Transverse colon (tissue), 4 donors: Measurements from ENCODE around the gene NTHL1. TPM values are rescaled to one million over a fixed set of nuclear protein-coding genes. Genes with fewer than 3 reads are reported as not detected.

Source experiments
- DNase-seq: peaks from one replicate; pipeline ENCODE4 v3.0.0-alpha.2; 2019
- H3K27ac ChIP-seq, 4 donors: fragments of 200-600 bp; sonication (generic); 2 replicates each; pipeline ENCODE4 v1.5.1; 2016 to 2018; ENCODE audit warnings: inconsistent platforms in 4 of 4
- H3K27me3 ChIP-seq: fragments of 200-600 bp; sonication (generic); 2 replicates; pipeline ENCODE4 v1.5.1; 2017; ENCODE audit warnings: inconsistent platforms
- H3K36me3 ChIP-seq, 4 donors: fragments of 200-600 bp; sonication (generic); 2 replicates each; pipeline ENCODE4 v1.5.1; 2017 to 2019; ENCODE audit warnings: inconsistent platforms in 4 of 4
- H3K4me1 ChIP-seq, 4 donors: fragments of 200-600 bp; sonication (generic); 2 replicates each; pipeline ENCODE4 v1.5.1; 2017 to 2020; ENCODE audit warnings: inconsistent platforms in 4 of 4
- H3K4me3 ChIP-seq, 4 donors: fragments of 200-600 bp; sonication (generic); 1 replicate in 1 of 4; 2 replicates in 3 of 4; pipeline versions ENCODE4 v1.5.1 to v1.6.1; 2017 to 2019; ENCODE audit warnings: inconsistent platforms in 4 of 4
- H3K9me3 ChIP-seq, 2 donors: fragments of 200-600 bp; sonication (generic); 2 replicates each; pipeline ENCODE4 v1.5.1; 2017 to 2019; ENCODE audit warnings: inconsistent platforms in 2 of 2
- EP300 ChIP-seq: sonication (generic); formaldehyde crosslinking; IDR thresholded peaks from one replicate; pipeline ENCODE4 v1.6.1; 2017; ENCODE audit warnings: antibody characterized with exemption, low read depth
- POLR2A ChIP-seq: fragments of 450-650 bp; IDR thresholded peaks from one replicate; pipeline ENCODE4 v1.6.1; 2016; ENCODE audit warnings: antibody characterized with exemption, mild to moderate bottlenecking, moderate library complexity
- POLR2AphosphoS5 ChIP-seq, 3 donors: sonication (generic); formaldehyde crosslinking; IDR thresholded peaks; one replicate each; pipeline ENCODE4 v1.6.1; 2016; ENCODE audit warnings: antibody characterized with exemption in 3 of 3
- WGBS, 2 donors: methylation state at CpG; one replicate each; pipeline ENCODE4 v1.1.5; 2018; ENCODE audit warnings: low coverage in 1 of 2; 5-methylcytosine and 5-hydroxymethylcytosine counted together
- in situ Hi-C, 4 donors: fragments of 200-750 bp; cut with MboI; loops; one replicate each; pipeline versions ENCODE4 v1.15.0 to v1.15.1; 2017; ENCODE audit warnings: low sequenced_read_pairs in 3 of 4, low pct_ligation_motif_present in 1 of 4, low pct_unique_long_range_greater_than_20kb in 1 of 4
- intact Hi-C: fragments of 100-400 bp; cut with DNase I; formaldehyde crosslinking; loops from one replicate; pipeline ENCODE4 v1.15.1; 2023; ENCODE audit warnings: low total_unique reads
- total RNA-seq, 4 donors: library from RNA; depleted of rRNA; stranded (reverse); fragments of >200 nt; gene quantifications; one replicate each; pipeline ENCODE4 v1.1.0, GENCODE V29; 2016
- TF ChIP-seq, protein P1 (sequence below), 5 experiments: fragments of 200-600 bp in 3 of 5; fragments of 450-650 bp in 2 of 5; sonication (generic) in 3 of 5; IDR thresholded peaks; 1 replicate in 2 of 5; 2 replicates in 3 of 5; pipeline ENCODE4 v1.5.1; 2016 to 2017; ENCODE audit warnings: antibody characterized with exemption in 5 of 5, inconsistent platforms in 3 of 5, mild to moderate bottlenecking in 2 of 5, moderate library complexity in 1 of 5

Gene NTHL1
- 10 to 100 TPM; 12.7 to 32.9 (median 23.2) TPM for total RNA-seq

DNA sequence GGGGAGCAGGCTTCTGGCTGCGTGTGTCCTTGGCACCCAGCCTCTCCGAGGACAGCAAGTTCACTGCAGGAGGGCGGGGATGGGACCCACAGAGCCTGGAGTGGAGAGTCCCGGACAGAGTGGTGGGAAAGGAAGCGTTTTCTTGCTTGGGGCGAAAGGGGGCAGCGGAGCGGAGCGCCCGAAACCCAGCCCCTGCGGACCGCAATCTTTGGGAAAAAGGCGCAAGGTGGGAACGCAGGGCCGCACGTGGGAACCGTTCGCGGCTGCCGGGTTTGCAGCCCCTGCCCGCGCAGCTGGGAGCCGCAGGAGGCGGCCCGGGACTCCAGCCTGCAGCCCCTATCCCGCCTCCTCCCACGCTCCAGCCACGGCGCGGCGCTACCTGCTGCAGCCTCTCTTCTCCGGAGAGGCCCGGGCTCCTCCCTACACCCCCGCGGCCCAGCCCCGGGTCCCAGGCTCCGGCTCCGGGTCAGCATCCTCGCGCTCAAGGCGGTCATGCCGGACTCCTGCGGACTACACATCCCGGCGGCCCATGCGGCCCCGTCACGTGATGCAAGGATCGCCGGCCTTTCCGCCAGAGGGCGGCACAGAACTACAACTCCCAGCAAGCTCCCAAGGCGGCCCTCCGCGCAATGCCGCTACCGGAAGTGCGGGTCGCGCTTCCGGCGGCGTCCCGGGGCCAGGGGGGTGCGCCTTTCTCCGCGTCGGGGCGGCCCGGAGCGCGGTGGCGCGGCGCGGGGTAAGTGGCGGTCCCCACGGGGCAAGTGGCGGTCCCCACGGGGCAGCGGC is at the start of gene NTHL1, which contains the start of gene TSC2:
TSS of gene NTHL1 (minus strand) at position 505 of the 786 bp plus-strand sequence. CDS start at position 494, 11 bp downstream.
TSS of gene TSC2 (plus strand) at position 656 of the 786 bp plus-strand sequence. CDS start 631 bp downstream, outside the sequence.
- Histone ChIP-seq H3K4me1 (peaks cover 29 to 54% (median 46%) of the 10 kb centered on the region in 4 donors), H3K9me3 (no peaks in the 10 kb centered on the region), H3K27me3 (no peaks in the 10 kb centered on the region), H3K27ac (peak within 1 kb of the TSS; percentile 86 to 92 (median 88)), H3K36me3 (no peaks in the 10 kb centered on the region), H3K4me3 (peak within 1 kb of the TSS; percentile 71 to 97 (median 76))
- in situ Hi-C loops, result no loop called here
- peak; percentile 61 to 66 (median 64) for TF ChIP-seq POLR2AphosphoS5 (IDR thresholded peaks at IDR 0.05)
- TF ChIP-seq POLR2A, result peak; percentile 7
- TF ChIP-seq, protein P1, sequence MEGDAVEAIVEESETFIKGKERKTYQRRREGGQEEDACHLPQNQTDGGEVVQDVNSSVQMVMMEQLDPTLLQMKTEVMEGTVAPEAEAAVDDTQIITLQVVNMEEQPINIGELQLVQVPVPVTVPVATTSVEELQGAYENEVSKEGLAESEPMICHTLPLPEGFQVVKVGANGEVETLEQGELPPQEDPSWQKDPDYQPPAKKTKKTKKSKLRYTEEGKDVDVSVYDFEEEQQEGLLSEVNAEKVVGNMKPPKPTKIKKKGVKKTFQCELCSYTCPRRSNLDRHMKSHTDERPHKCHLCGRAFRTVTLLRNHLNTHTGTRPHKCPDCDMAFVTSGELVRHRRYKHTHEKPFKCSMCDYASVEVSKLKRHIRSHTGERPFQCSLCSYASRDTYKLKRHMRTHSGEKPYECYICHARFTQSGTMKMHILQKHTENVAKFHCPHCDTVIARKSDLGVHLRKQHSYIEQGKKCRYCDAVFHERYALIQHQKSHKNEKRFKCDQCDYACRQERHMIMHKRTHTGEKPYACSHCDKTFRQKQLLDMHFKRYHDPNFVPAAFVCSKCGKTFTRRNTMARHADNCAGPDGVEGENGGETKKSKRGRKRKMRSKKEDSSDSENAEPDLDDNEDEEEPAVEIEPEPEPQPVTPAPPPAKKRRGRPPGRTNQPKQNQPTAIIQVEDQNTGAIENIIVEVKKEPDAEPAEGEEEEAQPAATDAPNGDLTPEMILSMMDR (IDR thresholded peaks at IDR 0.05), result peak; percentile 24 to 75 (median 41)
- no peak for TF ChIP-seq EP300
- DNase-seq, result peak; percentile 97
- intact Hi-C loops, result loop anchor here (10.0 kb wide), 1 partner anchor 1613 kb away; no protein-coding TSS in a partner anchor
- WGBS, 2 donors, result 1% methylated on average over 49 of the region's 81 CpGs; no CpG with 5 or more reads in 1 of the 2 donors

DNA sequence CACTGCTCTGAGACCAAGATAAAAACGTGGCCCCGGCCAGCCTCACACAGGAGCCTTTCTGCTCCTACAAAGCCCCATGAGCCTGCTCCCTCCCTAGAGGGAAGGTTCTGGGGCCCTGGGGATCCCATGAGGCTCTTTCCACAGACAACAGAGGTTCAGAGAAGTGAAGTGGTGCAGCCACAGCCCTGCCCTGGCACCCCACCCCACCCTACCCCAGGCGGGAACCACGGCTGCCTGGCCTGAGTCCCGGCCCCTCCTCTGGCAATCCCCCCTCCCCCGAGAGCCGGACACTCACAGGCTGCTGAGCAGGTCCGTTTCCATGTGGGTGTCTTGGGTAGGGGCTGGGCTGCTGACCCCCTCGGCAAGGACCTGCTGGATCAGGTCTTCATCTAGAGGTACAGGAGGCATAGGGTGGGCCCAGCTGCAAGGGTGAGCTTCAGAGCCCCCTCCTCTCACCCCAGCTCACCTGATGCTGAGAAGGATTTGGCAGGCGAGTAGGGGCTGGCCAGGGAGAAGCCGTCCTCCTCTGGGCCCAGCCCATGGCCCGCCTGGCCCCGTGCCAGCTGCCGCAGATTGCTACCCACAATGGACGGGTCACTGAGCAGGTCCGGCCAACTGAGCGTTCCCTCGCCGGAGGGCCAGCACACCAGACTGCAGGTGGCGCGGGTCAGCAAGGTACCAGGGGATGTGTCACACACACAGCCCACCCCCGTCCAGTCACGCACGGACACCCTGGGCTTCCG is 49.4 kb upstream of the NTHL1 start:
- Histone ChIP-seq H3K36me3 (peaks cover 0 to 32% (median 2%) of the 10 kb centered on the region in 4 donors), H3K4me1 (peaks cover 4 to 14% (median 12%) of the 10 kb centered on the region in 4 donors), H3K4me3 (no peak overlapping the region), H3K27me3 (no peaks in the 10 kb centered on the region), H3K27ac (no peak overlapping the region), H3K9me3 (no peaks in the 10 kb centered on the region)
- DNase-seq, result no peak
- intact Hi-C loops (no loop called here), in situ Hi-C loops (no loop called here)
- WGBS, 2 donors, result 76% methylated on average over 16 of the region's 25 CpGs; no CpG with 5 or more reads in 1 of the 2 donors
- TF ChIP-seq, protein P1 (IDR thresholded peaks at IDR 0.05), result no peak
- TF ChIP-seq POLR2A, result no peak
- no peak for TF ChIP-seq POLR2AphosphoS5 (IDR thresholded peaks at IDR 0.05)
- TF ChIP-seq EP300, result no peak

DNA sequence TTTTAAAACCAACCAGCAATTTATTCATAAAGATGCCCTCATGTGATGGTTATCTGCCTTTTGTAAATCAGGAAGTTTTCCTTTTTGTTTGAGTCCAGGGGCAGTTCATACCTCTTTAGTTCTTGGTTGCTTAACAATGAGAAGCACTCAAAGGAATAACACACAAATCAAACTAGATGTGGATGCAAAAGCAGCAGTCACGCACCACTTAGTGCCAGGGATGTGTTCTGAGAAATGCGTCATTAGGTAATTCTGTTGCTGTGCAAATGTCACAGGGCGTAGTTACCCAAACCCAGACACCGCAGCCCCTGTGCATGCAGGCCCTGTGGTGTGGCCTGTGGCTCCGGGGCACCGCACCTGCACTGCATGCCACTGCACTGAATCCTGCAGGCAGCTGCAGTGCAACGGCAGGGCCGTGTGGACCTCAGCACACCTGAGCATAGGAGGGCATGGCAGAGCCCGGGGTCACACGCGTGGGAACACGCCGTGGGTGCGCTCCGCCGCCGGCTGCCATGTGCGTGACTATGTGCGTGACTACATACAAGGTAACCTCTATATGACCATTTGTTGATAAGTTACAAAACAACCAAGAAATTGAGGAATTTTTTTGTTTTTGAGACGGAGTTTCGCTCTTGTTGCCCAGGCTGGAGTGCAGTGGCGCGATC is 48.4 kb upstream of the NTHL1 start:
- H3K27ac ChIP-seq, result no peak overlapping the region

More for the DNA sequence above, 48.4 kb upstream of the NTHL1 start:
- DNase-seq, result no peak
- Histone ChIP-seq H3K9me3 (no peaks in the 10 kb centered on the region), H3K27me3 (no peaks in the 10 kb centered on the region), H3K4me3 (no peak overlapping the region), H3K4me1 (peaks cover 4 to 21% (median 19%) of the 10 kb centered on the region in 4 donors), H3K36me3 (peaks cover 0 to 32% (median 2%) of the 10 kb centered on the region in 4 donors)
- whole genome bisulfite sequencing, 2 donors, result 92 to 98% methylated on average over 12 to 23 of the region's 23 CpGs
- in situ Hi-C loops, result no loop called here
- intact Hi-C loops, result no loop called here
- TF ChIP-seq EP300 (no peak), POLR2AphosphoS5 (IDR thresholded peaks at IDR 0.05) (no peak), POLR2A (no peak)
- TF ChIP-seq, protein P1 (IDR thresholded peaks at IDR 0.05), result no peak
